ENCODE results near the gene ESRRA. TPM values are rescaled to one million over a fixed set of nuclear protein-coding genes. Genes with fewer than 3 reads are reported as not detected.

ESRRA gene
- total RNA-seq, 2 donors from 2014 or later: 33.6 to 48.1 TPM

GRCh38 chr11:64268025-64268892 is 37.1 kb upstream of the ESRRA start:
- H3K36me3 Mint-ChIP-seq: peaks cover 10 to 14% of the 10 kb centered on the region in 2 donors
- H3K27ac Mint-ChIP-seq: peak overlapping the region; percentile 88 to 91
- H3K9me3 Mint-ChIP-seq: no peaks in the 10 kb centered on the region
- ATAC-seq (no peak), DNase-seq (ENCODE audit: low spot score in 2 of 2) (no peak)

DNA sequence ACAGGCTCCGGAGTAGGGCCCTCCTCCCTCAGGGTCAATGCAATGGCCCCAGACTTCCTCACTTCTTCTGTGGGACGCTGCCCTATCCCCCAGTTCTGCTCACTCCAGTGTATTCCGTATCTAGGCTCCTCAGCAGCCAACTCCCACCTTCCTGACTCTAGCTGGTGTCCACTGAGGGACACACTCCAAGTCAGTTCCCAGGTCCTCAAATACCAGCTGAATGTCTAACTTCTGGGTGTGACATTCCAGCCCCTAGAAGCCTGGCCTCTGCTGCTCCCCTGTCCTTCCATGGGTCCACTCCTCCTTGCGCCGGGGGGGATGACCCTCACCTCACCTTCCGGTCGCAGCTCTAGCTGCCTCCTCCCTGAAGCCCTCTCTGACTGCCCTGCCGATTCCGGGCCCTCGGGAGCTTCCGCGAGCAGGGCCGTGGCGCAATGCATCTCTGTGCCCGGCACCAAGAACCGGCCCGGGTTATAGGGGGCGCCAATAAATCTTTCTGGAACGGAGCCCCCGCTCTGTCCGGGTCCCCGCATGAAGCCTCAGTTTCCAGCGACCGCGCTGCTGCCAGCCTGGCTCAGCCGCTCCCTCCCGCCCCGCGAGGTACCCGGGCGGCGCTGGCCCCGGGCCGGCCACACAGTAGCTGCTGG is 36.3 kb upstream of the ESRRA start:
- peak; percentile 56 to 71 for DNase-seq (ENCODE audit: low spot score in 2 of 2)

GRCh38 chr11:64269540-64270220 is 35.6 kb upstream of the ESRRA start:
- DNase-seq (ENCODE audit: low spot score in 2 of 2) (peak; percentile 97 to 98), ATAC-seq (peak; percentile 84 to 86)
- peak overlapping the region; percentile 91 to 98 for H3K27ac Mint-ChIP-seq
- peaks cover 10 to 14% of the 10 kb centered on the region in 2 donors for H3K36me3 Mint-ChIP-seq
- no peaks in the 10 kb centered on the region for H3K9me3 Mint-ChIP-seq

More for the DNA sequence above, 36.3 kb upstream of the ESRRA start:
- peak; percentile 1 to 10 for ATAC-seq
- Mint-ChIP-seq H3K27ac (peak overlapping the region; percentile 88 to 91), H3K9me3 (no peaks in the 10 kb centered on the region), H3K36me3 (peaks cover 10 to 14% of the 10 kb centered on the region in 2 donors)

- Mint-ChIP-seq H3K27ac (peak overlapping the region in 1 of 2 donors; percentile 19), H3K36me3 (peaks cover 2 to 4% of the 10 kb centered on the region in 2 donors), H3K9me3 (no peaks in the 10 kb centered on the region)
- no peak for DNase-seq (ENCODE audit: low spot score in 2 of 2)
- ATAC-seq: no peak
Measured at GRCh38 chr11:64275031-64275800, 30.1 kb upstream of the ESRRA start.

- no peak for ATAC-seq
Measured at GRCh38 chr11:64275841-64276240, 29.5 kb upstream of the ESRRA start.

GRCh38 chr11:64276653-64277431 is 28.5 kb upstream of the ESRRA start:
- Mint-ChIP-seq H3K36me3 (no peaks in the 10 kb centered on the region), H3K27ac (no peak overlapping the region), H3K9me3 (no peaks in the 10 kb centered on the region)
- ATAC-seq (no peak), DNase-seq (ENCODE audit: low spot score in 2 of 2) (no peak)

More at GRCh38 chr11:64275841-64276240, 29.5 kb upstream of the ESRRA start:
- DNase-seq (ENCODE audit: low spot score in 2 of 2): no peak
- no peaks in the 10 kb centered on the region for H3K9me3 Mint-ChIP-seq
- H3K27ac Mint-ChIP-seq: no peak overlapping the region
- H3K36me3 Mint-ChIP-seq: no peaks in the 10 kb centered on the region

DNA sequence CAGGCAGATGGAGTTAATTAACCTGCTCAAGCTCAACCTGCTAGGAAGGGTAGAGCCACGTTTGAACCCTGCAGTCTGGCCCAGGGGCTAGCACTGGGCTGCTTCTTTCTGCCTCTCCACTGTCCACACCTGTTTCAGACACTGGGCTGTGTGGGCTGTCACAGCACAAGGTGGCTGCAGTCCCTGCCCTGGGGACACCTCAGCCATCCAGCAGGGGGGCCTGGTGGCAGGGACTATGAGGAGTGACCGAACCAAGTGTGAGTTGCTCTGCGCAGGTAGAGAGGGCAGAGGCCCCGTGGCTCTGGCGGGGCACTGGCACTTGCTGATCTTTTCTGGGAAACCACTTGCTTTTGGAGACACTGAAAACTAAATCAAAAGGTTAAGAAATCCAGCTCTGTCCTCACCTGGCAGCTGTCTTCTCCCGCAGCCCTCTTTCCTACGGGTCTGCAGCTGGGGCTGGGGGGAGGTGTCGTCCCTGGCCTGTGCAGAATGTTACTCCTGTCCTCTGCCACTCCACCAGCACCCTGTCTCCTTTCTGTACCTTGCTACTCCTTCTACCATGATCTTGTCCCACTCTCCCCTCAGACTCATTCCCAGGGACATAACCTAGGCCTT is 26.6 kb upstream of the ESRRA start:
- Mint-ChIP-seq H3K36me3 (no peaks in the 10 kb centered on the region), H3K9me3 (no peaks in the 10 kb centered on the region), H3K27ac (no peak overlapping the region)
- DNase-seq (ENCODE audit: low spot score in 2 of 2) (no peak), ATAC-seq (no peak)

GRCh38 chr11:64281957-64282770 is 23.2 kb upstream of the ESRRA start:
- peak overlapping the region in 1 of 2 donors; percentile 31 for H3K27ac Mint-ChIP-seq
- H3K36me3 Mint-ChIP-seq: no peaks in the 10 kb centered on the region
- DNase-seq (ENCODE audit: low spot score in 2 of 2): no peak
- H3K9me3 Mint-ChIP-seq: no peaks in the 10 kb centered on the region
- ATAC-seq: no peak

DNA sequence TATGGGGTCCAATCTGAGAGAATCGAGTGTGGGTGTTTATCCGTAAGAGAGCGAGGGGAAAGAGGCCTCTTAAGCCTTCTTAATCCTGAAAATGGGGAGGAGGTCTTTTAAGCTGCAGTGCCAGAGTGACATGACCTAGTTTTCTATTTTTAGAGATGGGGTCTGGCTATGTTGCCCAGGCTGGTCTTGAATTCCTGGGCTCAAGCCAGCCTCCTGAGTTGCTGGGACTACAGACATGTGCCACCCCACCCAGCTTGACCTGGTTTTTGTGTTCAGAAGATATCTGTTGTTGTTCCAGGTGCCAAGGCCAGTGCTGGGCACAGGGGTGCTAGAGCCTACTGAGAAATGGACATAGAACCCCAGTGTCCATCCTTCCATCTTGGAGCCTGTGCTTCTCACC is 22.2 kb upstream of the ESRRA start:
- DNase-seq (ENCODE audit: low spot score in 2 of 2) (no peak), ATAC-seq (no peak)
- no peak overlapping the region for H3K27ac Mint-ChIP-seq
- no peaks in the 10 kb centered on the region for H3K36me3 Mint-ChIP-seq
- H3K9me3 Mint-ChIP-seq: no peaks in the 10 kb centered on the region

- no peaks in the 10 kb centered on the region for H3K36me3 Mint-ChIP-seq
- ATAC-seq (peak; percentile 93), DNase-seq (ENCODE audit: low spot score in 2 of 2) (peak; percentile 89)
- no peaks in the 10 kb centered on the region for H3K9me3 Mint-ChIP-seq
- peak within 1 kb of the TSS; percentile 88 to 96 for H3K27ac Mint-ChIP-seq
Measured at GRCh38 chr11:64284048-64284961, 21.0 kb upstream of the ESRRA start, which contains the start of gene BAD. Gene BAD, minus strand, starts transcription at chr11:64284665. Its CDS starts 297 bp downstream, at chr11:64284368.

- H3K9me3 Mint-ChIP-seq: no peaks in the 10 kb centered on the region
- no peaks in the 10 kb centered on the region for H3K36me3 Mint-ChIP-seq
- DNase-seq (ENCODE audit: low spot score in 2 of 2) (peak; percentile 92 to 99), ATAC-seq (peak; percentile 69 to 71)
- peak within 1 kb of the TSS; percentile 88 to 96 for H3K27ac Mint-ChIP-seq
Measured at GRCh38 chr11:64284962-64285884, 20.1 kb upstream of the ESRRA start, which contains the start of gene GPR137. Gene GPR137, plus strand, starts transcription at chr11:64285848. Its CDS starts 677 bp downstream, at chr11:64286525.

DNA sequence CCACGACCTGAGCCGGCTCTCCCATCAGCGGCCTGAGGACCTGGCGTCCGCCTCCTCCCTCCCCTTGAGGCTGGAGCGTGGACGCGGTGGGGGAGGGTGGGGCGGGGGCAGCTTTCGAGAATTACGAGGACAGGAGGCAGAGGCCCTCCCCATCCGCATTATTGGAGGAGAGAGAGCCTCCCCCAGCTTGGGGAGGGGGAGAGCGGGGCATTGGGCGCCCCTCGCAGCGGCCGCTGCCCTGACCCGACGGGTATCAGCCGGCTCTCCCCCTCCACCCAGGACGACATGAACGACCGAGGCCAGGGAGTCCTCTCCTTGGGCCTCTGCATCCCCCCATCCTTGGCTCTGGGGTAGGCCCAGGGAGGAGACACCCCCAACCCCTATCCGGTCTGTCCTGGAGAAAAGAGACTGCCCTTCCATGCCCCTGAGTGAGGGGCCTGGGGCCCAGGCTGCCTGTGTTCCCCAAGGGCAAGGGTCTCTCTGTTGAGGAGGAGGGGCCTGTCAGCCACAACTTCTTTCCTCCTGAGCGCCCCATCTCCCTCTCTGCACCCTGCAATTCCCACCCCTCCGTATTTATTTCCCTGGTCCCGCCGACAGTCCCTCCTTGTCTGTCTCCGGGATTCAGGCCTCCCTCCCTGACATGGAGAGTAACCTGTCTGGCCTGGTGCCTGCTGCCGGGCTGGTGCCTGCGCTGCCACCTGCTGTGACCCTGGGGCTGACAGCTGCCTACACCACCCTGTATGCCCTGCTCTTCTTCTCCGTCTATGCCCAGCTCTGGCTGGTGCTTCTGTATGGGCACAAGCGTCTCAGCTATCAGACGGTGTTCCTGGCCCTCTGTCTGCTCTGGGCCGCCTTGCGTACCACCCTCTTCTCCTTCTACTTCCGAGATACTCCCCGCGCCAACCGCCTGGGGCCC is 19.2 kb upstream of the ESRRA start:
- peak in 1 of 2 donors; percentile 42 for DNase-seq (ENCODE audit: low spot score in 2 of 2)
- peaks cover 5 to 6% of the 10 kb centered on the region in 2 donors for H3K36me3 Mint-ChIP-seq
- no peak for ATAC-seq
- H3K9me3 Mint-ChIP-seq: no peaks in the 10 kb centered on the region
- H3K27ac Mint-ChIP-seq: peak overlapping the region; percentile 86 to 88

All from activated naive CD4-positive, alpha-beta T cell treated with anti-CD3 and anti-CD28 coated beads, Interleukin-2, amount 50 U/mL, for 72 hours (primary cell).